Measurements from ENCODE around the gene BRCA1. TPM values are rescaled to one million over a fixed set of nuclear protein-coding genes. Genes with fewer than 3 reads are reported as not detected.

Gene BRCA1
- total and polyA plus RNA-seq, 2 experiments from 2014 or later, result 7.2 to 12.9 TPM

DNA sequence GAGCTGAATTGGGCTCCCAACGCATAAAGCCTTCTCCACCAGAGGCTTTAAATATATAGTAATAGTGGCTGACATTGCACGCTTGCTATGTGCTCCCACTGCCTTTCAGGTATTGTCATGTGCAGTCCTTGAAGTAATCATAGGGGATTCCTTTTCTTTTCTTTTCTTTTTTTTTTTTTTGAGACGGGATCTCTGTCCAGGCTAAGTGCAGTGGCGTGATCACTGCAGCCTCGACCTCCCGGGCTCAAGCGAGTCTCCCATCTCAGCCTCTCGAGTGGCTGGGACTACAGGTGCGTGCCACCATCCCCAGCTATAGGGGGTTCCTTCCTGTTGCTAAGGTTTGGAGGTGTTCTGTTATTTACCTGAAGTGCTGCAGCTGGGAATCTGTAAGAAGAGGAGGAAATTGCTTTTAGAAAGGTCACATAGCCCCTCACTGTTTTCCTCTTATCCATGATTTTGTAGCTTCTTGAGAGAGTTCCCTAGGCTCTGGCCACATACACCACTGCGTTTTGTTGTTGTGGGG, 126.1 kb downstream of the BRCA1 start:
- TF ChIP-seq, protein P1, sequence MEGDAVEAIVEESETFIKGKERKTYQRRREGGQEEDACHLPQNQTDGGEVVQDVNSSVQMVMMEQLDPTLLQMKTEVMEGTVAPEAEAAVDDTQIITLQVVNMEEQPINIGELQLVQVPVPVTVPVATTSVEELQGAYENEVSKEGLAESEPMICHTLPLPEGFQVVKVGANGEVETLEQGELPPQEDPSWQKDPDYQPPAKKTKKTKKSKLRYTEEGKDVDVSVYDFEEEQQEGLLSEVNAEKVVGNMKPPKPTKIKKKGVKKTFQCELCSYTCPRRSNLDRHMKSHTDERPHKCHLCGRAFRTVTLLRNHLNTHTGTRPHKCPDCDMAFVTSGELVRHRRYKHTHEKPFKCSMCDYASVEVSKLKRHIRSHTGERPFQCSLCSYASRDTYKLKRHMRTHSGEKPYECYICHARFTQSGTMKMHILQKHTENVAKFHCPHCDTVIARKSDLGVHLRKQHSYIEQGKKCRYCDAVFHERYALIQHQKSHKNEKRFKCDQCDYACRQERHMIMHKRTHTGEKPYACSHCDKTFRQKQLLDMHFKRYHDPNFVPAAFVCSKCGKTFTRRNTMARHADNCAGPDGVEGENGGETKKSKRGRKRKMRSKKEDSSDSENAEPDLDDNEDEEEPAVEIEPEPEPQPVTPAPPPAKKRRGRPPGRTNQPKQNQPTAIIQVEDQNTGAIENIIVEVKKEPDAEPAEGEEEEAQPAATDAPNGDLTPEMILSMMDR (IDR thresholded peaks at IDR 0.05; ENCODE audit: low read depth, low read length), result no peak
- H3K4me1 ChIP-seq (ENCODE audit: low read depth), result peaks cover 14% of the 10 kb centered on the region
- no peaks in the 10 kb centered on the region for H3K27me3 ChIP-seq
- peaks cover 30% of the 10 kb centered on the region for H3K36me3 ChIP-seq
- peak overlapping the region; percentile 98 for H3K27ac ChIP-seq
- DNase-seq (ENCODE audit: low read depth in 1 of 2, low spot score in 1 of 2), result no peak
- peak overlapping the region; percentile 86 for H3K4me3 ChIP-seq
- no peaks in the 10 kb centered on the region for H3K9me3 ChIP-seq (ENCODE audit: low read depth)

DNA sequence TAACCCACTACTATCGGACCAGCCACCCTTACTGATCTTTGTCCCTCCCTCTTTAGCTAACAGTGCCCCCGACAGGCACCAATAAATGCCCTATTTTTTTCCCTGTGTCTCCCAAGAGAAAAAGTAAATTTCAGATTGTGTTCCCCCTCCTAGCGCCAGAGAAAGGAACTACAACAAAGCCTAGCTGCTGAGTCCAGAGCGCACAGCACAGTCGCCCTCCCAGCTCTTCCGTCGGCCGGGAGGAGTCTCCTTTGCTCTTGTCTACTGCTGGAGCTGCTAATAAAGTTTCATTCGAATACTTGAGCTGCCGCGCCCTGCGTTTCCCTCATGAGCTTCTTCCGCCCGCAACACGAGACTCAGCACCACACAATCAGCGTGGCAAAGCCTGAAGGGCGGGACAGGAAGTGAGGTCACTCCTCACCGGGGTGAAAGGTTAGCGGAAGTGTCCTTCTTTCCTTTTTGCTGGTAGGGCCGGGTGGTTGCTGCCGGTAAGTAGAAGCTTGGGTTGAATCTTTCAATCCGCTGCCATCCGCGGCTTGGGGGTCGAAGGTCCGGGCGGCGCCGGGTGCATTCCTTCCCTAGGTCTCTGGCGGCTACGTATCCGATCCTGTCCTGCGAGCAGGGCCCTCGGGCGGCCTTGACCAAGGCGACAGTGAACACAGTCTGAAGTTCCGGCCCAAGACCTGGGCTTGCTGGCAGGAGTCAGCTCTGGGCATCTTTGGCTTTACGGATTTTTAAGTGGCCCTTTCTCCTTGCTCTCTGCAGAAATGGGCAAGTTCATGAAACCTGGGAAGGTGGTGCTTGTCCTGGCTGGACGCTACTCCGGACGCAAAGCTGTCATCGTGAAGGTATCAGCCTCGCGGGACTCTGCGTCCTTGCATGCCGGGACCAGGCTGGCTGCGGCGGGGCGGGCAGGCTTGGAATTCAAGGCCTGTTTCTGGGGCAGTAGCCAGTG, 126.9 kb downstream of the BRCA1 start, which contains the start of gene RPL27:
Gene RPL27, plus strand, starts transcription at position 436 of the 955 bp plus-strand sequence. Its CDS starts 332 bp downstream, at position 768.
- Histone ChIP-seq H3K9me3 (ENCODE audit: low read depth) (no peaks in the 10 kb centered on the region), H3K27ac (peak within 1 kb of the TSS; percentile 98), H3K36me3 (peaks cover 28% of the 10 kb centered on the region), H3K4me1 (ENCODE audit: low read depth) (peaks cover 14% of the 10 kb centered on the region), H3K4me3 (peak within 1 kb of the TSS; percentile 86), H3K27me3 (no peaks in the 10 kb centered on the region)
- DNase-seq (ENCODE audit: low read depth in 1 of 2, low spot score in 1 of 2), result peak; percentile 99 to 100
- TF ChIP-seq, protein P1 (IDR thresholded peaks at IDR 0.05; ENCODE audit: low read depth, low read length), result peak; percentile 88

DNA sequence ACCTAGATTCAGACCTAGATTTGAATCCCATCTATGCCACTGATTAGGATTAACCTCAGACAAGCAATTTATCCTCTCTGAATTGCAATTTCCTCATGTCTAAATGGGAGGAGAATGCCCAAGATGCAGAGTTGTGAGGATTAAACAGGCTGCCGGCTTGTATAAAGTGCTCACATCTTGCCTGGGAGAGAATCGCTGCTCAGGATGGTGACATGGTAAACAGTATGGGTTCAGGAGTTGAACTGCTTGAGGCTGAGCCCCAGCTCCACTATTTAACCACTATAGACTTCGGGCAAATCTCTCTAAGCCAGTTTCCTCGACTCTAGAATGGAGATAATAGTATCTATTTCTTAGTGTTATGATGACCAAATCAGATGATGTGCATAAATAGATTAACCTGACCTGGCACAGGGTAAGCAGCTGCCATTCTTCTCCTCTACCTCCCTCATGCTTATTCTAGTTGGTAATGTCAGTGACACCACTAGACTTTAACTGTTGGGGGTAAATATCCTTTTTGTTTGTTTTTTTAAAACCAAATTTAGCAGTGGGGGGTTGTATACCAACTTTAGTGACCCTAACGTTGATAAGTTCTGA, 127.7 kb downstream of the BRCA1 start:
- Histone ChIP-seq H3K36me3 (peaks cover 30% of the 10 kb centered on the region), H3K4me1 (ENCODE audit: low read depth) (peaks cover 14% of the 10 kb centered on the region), H3K27me3 (no peaks in the 10 kb centered on the region), H3K9me3 (ENCODE audit: low read depth) (no peaks in the 10 kb centered on the region), H3K27ac (peak overlapping the region; percentile 98), H3K4me3 (peak overlapping the region; percentile 17)
- DNase-seq (ENCODE audit: low read depth in 1 of 2, low spot score in 1 of 2), result no peak
- TF ChIP-seq, protein P1 (IDR thresholded peaks at IDR 0.05; ENCODE audit: low read depth, low read length), result no peak

Other genes with a start within 250 kb of the BRCA1 start
- not detected in 2 replicates for gene G6PC1, start 224.6 kb downstream of the BRCA1 start, total RNA-seq
- not detected in 2 replicates for gene G6PC1, start 224.6 kb downstream of the BRCA1 start, polyA plus RNA-seq
- gene AARSD1, start 160.9 kb downstream of the BRCA1 start, total RNA-seq, result 36.1 and 37.0 TPM in 2 replicates
- gene AARSD1, start 160.9 kb downstream of the BRCA1 start, polyA plus RNA-seq, result 76.1 and 82.1 TPM in 2 replicates
- 42.8 and 50.8 TPM in 2 replicates for gene PTGES3L, start 145.3 kb downstream of the BRCA1 start, total RNA-seq
- 72.9 and 86.1 TPM in 2 replicates for gene PTGES3L, start 145.3 kb downstream of the BRCA1 start, polyA plus RNA-seq
- gene RUNDC1, start 144.8 kb downstream of the BRCA1 start, total RNA-seq, result 20.5 and 28.8 TPM in 2 replicates
- 33.8 and 39.0 TPM in 2 replicates for gene RUNDC1, start 144.8 kb downstream of the BRCA1 start, polyA plus RNA-seq
- gene RPL27, start 126.9 kb downstream of the BRCA1 start, total RNA-seq, result 958 and 1,193 TPM in 2 replicates
- gene RPL27, start 126.9 kb downstream of the BRCA1 start, polyA plus RNA-seq, result 906 and 971 TPM in 2 replicates
- 4.7 and 6.8 TPM in 2 replicates for gene IFI35, start 118.6 kb downstream of the BRCA1 start, total RNA-seq
- 8.7 and 9.4 TPM in 2 replicates for gene IFI35, start 118.6 kb downstream of the BRCA1 start, polyA plus RNA-seq
- 264 and 312 TPM in 2 replicates for gene VAT1, start 103.0 kb downstream of the BRCA1 start, total RNA-seq
- gene VAT1, start 103.0 kb downstream of the BRCA1 start, polyA plus RNA-seq, result 207 and 216 TPM in 2 replicates
- gene RND2, start 100.1 kb downstream of the BRCA1 start, total RNA-seq, result 18.5 and 18.8 TPM in 2 replicates
- 19.9 and 23.1 TPM in 2 replicates for gene RND2, start 100.1 kb downstream of the BRCA1 start, polyA plus RNA-seq
- gene NBR1, start 45.9 kb upstream of the BRCA1 start, total RNA-seq, result 50.1 and 62.8 TPM in 2 replicates
- gene NBR1, start 45.9 kb upstream of the BRCA1 start, polyA plus RNA-seq, result 45.5 and 51.8 TPM in 2 replicates
- 4.2 and 5.8 TPM in 2 replicates for gene TMEM106A, start 86.5 kb upstream of the BRCA1 start, total RNA-seq
- gene TMEM106A, start 86.5 kb upstream of the BRCA1 start, polyA plus RNA-seq, result 6.1 and 6.6 TPM in 2 replicates
- 0.48 TPM in 1 of 2 replicates, not detected in the other for gene CCDC200, start 103.3 kb upstream of the BRCA1 start, total RNA-seq
- 2.8 and 6.1 TPM in 2 replicates for gene CCDC200, start 103.3 kb upstream of the BRCA1 start, polyA plus RNA-seq
- not detected in 2 replicates for gene RNU2-1, start 108.6 kb upstream of the BRCA1 start, total RNA-seq
- gene RNU2-1, start 108.6 kb upstream of the BRCA1 start, polyA plus RNA-seq, result 3.4 TPM in 1 of 2 replicates, not detected in the other

All from cardiac muscle cell (in vitro differentiated cells and primary cell).